GM20431 (cell line): ENCODE data around the gene SETD4.

Experiments used
- in situ Hi-C: fragments of 300-500 bp; cut with MseI, MboI; formaldehyde crosslinking; loops from one replicate; pipeline ENCODE4 v1.15.0; 2020; ENCODE audit warnings: low sequenced_read_pairs; ENCODE audit not compliant: unreplicated experiment

Gene SETD4

DNA sequence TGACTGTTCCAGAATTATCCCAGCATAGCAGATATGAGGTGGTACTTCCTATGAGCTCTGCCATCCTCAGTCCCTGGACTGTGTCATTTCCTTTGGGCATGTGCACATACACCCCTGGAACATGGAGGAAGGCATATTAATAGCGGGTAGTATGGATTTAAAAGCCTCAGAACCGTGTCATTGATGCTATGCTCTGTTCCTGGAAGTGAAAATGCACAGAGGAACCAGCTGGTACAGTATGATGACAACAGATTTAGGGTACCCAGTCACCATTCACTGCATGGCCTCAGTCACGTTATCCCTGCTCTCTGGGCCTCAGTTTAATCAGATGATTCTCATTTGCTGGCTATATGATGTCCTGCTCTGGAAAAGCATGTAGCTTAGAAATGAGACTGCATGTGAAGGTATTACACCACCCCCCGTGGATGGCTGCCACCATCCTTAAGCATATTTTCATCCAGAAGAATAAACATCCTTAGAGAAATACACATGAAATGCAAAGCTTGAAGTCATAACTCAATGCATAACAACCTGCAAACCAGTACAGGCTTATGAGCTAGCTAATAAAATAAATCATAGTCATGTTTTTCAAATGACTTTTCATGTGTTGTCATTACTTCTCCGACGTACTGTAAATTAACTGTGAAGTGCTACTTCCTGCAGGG, 37.8 kb downstream of the SETD4 start:
- in situ Hi-C loops = no loop called here

DNA sequence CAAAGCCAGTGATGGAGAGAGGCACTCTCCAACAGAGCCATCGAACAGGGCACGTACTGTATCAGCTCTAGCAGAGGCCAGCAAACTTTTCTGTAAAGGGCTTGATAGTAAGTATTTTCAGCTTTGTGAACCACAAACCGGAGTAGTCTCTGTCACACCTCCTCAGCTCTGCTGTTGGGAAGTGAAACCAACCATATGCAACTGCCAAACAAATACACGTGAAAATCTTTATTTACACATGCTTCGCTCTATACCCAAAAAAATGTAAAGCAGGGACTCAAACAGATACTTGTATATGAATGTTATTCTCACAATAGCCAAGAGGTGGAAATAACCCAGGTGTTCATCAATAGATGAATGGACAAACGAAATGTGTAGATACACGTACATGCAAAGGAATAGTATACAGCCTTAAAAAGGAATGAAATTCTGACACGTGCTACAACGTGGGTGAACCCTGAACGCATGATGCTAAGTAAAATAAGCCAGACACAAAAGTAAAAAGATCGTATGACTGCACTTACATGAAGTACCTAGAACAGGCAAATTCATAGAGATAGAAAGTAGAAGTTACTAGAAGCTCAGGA, 39.0 kb downstream of the SETD4 start:
- in situ Hi-C loops = no loop called here

DNA sequence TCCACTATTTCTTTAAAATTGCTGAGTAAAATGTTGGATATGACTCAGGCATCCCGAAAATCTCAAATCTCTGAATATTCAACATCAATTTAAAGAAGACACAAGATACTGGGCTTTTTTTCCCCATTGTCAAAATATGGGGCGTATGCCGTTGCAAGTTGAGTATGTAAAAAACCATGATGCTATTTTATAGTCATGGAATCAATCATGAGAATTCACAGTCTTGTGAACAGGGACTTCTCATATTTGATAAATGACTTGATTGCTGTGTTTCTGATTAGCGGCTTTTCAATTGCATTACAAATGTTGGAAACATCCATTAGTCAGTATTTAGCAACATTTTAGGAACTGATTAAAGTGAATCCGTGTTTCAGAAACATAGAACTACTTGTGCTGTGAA, 45.3 kb downstream of the SETD4 start:
- in situ Hi-C loops = no loop called here

DNA sequence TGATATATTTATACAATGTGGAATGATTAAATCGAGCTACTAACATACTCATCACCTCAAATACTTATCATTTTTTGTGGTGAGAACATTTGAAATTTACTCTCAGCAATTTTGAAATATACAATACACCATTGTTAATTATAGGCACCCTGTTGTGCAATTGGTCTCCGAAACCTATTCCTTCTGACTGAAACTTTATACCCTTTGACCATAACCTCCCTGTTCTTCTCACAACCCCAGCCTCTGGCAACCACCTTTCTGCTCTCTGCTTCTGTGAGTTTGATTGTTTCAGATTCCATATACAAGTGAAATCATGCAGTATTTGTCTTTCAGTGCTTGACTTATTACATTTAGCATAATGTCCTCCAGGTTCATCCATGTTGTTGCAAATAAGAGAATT, 49.5 kb downstream of the SETD4 start:
- in situ Hi-C loops = no loop called here

DNA sequence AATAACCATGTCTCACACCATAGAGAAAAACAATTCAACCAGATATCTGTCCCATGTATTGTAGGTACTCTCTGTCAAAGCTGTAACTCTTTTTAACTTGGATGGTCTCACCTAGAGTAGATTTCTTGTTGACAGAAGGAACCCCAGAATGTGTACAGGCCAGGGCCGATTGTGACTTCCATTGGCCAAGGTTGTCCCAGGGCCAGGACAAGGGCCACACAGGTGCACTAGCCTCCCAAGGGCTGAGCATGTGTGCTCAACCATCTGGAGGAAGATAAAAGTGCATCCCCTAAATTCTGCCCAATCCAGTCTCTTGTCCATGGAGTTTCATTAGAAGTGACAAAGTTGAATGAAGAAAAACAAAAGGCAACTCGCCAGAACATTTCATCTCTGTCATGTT, 51.8 kb downstream of the SETD4 start:
- in situ Hi-C loops = no loop called here

DNA sequence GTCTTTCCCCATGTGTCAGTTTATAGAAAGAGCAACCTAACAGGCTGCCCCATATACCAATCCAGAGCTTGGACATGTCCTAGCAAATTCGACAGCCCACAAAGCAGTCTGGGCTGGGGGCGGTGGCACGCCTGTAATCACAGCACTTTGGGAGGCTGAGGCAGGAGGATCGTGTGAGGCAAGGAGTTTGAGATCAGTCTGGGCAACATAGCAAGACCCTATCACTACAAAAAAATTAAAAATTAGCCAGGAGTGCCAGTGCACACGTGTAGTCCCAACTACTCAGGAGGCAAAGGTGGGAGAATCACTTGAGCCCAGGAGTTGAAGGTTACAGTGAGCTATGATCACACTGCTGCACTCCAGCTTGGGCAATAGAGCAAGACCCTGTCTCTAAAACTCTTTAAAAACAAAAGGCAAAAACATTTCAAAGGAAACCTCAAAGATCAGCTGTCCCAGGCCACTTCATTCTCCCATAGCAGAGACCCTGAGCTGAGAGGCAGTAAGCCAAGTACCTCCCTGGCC, 54.4 kb downstream of the SETD4 start:
- in situ Hi-C loops = no loop called here

DNA sequence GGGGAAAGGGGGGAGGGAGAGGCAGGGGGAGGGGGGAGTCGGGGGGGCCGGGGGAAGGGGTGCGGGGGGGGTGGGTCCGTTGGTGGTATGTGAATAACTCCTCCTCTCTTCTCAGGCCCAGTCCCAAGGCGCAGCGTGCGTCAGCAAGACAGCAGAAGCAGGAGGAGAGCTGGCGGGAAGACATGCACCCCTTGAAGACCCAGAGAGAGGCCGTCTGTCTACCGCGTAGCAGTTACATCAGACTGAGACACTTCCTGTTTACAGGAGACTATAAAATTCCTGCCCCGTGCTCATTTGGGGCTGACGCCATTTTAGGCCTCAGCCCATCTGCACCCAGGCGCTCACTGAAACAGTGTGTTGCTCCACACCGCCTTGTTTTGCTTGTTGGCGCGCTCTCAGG, 55.3 kb downstream of the SETD4 start:
- in situ Hi-C loops = no loop called here

DNA sequence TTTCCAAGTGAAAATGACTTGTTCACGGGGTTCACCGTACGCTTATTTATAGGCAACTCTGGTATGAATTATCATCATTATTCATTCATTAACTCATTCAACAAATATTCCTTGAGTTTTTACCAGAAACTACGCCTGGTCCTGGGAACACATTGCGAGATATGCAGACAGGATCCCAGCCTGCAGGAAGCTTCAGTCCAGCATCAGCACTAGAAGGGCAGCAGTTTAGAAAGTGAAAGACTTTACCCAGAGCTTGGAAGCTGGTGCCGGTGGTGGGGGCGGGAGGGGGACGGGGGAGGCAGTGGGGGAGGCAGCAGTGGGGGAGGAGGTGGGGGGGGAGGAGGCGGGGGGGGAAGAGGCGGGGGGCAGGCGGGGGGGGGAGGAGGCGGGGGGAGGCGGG, 55.9 kb downstream of the SETD4 start:
- in situ Hi-C loops = no loop called here

DNA sequence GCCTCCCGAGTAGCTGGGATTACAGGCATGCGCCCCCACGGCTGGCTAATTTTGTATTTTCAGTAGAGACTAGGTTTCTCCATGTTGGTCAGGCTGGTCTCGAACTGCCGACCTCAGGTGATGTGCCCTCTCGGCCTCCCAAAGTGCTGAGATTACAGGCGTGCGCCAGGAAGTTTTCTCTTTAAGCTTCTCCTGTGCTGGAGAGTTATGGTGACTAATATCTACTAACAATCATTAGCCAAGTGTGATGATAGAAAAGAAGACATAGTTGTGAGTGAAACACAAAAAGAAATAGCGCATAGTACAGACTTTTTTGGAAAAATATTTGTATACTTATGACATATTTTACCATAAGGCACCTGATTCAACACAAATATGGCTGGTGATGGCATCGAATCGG, 56.5 kb downstream of the SETD4 start:
- in situ Hi-C loops = no loop called here

DNA sequence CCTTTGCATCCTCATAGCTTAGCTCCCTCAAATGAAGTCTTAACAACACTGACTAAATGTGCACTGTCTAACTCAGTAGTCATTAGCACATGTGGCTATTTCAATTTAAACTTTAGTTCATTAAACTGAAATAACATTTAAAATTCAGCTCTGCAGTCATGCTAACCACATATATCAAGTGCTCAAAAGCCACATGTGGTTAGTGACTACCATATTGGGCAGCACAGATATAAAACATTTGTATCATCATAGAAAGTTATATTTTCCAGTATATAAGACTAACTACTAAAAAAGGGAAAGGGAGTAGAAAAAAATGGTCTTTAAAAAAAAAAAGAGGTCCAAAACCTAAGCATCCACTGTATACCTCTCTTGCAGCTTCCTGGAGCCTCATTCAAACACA, 64.1 kb downstream of the SETD4 start:
- in situ Hi-C loops = no loop called here

DNA sequence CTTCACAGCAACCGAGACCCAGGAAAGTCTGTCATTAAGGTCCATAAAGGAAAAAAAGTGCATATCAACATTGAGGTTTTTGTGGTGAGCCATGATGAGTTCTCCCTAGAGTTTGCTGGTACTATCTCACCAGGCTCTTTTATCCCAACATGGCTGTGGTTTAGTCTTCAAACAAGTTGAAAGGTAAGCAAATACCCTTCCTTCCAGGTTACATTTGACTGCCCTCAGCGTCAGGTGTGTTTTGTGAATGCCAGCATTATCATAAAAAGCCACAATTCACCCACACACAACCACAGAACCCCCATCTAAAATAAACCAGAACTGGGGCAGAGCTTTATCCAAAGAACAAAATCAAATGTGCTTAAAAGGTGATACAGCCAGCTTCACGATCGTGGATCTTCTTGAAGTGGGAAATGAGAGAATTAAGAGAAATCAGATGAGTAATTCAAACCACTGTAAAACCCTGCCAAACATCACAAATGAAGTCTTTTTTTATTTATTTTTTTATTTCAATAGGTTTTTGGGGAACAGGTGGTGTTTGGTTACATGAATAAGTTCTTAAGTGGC, 64.7 kb downstream of the SETD4 start:
- in situ Hi-C loops = no loop called here

DNA sequence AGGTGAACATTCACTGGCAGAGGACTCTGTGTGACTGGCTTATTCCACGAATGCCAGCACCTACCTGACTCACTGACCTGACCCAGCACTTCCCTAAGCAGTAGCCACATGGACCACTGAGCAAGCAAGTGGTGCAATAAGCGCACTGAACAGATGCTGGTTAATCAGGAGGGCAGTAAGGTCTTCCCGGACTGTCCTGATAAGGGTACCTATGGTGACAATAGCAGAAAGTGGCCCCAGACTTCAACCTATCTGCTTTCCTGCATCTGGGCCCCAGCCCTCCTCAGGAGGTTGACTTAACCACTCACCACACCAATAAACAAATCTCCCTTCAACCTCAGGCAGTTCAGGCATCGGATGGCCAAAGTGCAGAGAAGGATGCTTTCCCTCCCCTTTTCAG, 65.7 kb downstream of the SETD4 start:
- in situ Hi-C loops = no loop called here

DNA sequence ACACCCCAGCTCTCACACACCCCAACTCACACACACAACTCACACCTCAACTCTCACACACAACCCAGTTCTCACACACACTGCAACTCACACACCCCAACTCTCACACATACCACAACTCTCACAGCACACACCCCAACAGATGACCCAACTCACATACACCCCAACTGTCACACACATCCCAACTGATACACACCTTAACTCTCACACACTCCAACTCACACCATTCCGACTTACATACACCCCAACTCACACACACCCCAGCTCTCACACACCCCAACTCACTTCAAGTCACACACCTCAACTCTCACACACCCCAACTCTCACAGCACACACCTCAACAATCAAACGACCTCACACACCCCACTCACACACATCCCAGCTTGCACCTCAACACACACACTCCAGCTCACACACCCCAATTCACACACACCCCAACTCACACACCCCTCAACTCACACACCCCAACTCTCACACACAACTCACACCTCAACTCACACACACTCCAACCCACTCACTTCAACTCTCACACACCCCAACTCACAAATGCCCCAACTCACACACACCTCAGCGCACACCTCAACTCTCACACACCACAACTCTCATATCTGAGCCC, 66.3 kb downstream of the SETD4 start:
- in situ Hi-C loops = no loop called here

DNA sequence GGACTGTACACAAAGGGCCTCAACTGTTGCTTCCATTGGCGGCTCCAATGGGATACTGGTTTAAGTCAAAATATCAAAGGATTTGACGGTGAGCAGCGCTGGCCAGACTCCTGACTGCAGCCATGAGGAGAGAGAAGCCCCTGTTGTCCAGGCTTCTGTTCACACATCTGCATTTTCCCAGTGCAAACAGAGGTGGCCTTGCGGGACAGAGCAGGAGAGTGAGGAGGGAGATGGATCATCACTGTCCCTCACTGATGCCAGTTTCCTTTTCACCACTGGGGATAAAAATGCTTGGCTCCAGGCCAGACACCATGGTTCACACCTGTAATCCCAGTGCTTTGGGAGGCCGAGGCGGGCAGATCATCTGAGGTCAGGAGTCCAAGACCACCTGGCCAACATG, 69.2 kb downstream of the SETD4 start:
- in situ Hi-C loops = no loop called here

DNA sequence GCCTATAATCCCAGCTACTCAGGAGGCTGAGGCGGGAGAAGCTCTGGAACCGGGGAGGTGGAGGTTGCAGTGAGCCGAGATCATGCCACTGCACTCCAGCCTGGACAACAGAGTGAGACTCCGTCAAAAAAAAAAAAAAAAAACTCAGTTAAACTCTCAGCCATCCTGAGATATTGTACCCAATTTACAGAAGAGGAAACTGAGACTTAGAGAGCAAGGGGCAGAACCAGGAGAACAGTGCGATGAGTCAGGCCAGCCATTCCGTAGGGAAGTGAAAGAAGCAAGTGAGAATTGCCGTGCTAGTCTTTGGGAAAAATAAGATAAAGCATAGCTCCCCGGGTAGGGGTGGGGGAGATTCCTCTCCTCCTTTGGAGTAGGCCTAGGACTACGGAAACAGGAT, 69.7 kb downstream of the SETD4 start:
- in situ Hi-C loops = no loop called here

DNA sequence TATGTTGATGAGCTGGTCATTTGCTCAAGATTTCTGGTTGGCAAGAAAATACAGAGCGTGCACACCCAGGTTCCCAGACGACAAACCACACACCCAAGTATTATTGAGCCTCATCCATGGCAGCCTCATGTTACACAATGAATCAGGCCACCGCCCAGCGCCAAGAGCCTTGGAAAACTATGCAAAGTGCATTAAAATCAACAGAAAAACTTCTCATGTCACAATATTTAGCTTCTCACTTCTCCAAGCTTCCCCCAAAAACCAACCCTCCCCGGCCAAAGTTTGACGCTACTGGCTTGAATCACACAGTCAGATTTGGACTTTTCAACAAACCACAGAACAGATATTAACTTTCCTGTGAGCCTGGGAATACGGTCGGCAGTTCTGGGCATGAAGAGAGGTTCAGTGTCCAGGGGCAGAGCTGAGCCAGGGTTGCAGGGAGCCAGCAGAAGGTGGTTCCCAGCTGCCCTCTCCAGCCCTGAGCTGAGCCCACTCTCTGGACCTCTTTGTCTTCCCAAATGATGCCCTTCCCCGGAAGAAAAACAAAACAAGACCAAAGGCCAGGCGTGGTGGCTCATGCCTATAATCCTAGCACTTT, 71.1 kb downstream of the SETD4 start:
- in situ Hi-C loops = no loop called here

DNA sequence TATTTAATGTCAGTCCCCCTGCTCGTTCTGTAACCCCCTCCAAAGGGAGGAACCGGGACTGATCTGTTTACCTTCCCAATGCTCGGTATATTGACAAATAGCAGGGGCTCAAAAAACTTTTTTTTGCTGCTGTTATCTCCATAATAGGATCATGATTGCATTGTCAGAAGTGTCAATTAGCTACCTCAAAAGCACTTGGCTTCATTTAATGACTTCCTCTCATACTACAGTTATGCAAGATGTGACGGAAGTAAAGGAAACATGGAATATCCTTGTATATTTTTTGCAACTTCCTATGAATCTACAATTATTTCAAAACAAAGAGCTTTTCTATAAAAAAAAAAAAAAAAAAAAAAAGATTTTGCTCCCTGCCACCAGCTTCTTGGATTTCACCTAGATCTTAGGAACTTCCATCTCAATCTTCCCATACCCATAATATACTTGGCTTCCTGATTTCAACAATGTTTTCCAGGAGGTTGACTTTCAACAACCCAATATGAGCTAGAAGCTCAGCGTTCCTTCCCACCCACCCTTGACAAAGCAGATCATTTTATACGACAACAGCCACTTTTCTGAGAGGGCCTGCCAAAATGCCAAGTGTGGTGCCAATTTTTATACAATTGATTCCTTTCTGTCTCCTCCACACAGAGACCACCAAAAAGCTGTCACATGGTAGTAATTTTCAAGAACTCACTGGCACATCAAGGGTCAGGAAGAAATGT, 71.7 kb downstream of the SETD4 start:
- in situ Hi-C loops = no loop called here

DNA sequence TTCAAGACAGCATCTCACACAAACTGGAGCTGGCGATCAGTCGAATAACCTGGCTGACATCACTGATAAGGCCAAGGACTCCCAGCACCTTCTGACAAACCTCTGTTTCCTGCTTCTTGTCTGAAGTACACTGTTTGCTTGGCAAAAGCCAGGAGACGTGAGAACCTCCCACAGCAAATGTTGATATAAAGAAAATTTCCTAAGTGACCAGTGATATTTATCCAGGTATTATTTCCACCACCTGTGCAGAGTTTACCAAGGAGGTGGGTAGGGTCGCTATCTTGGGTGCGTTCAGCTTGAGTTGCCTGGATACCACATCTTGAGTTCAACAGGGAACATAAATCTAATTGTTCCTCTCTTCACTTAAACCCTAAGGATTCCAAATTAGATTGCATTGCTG, 72.9 kb downstream of the SETD4 start:
- in situ Hi-C loops = no loop called here

DNA sequence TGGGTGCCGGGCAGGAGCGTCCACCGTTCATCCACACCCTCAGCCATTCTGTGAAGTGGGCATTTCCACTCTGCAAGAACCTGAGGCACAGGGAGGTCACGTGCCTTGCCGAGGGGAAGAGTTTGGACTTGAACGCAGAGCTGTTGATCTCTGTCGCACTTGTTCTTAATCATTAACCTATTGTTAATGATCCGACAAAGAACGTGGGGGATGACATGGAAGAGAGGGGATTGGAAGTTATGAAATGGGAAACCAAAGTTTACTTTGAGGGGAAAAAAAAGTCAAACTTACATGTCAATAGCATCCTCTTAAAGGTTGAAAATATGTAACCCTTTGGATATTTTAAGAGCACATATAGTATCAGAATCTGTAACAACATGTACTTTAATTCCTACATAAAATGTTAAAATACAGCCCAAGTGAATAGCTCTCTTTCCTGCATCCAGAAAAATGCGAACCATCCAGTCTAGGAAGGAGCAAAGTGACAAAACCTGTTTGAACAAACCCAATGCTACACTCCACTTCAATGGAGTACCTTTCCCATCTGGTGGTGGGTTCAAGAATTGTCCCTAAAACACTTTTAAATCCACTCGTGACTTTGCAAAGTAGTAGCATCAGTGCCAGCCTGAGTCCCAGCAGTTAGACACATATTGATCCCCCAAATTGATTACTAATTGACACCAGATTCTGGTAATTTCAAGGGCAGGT, 75.5 kb downstream of the SETD4 start:
- in situ Hi-C loops = no loop called here
